Ovary (tissue), 3 donors: ENCODE results near the gene TBXA2R.

Source experiments
- CTCF ChIP-seq, 3 donors: fragments of 450-650 bp in 2 of 3; fragments of 200-600 bp in 1 of 3; IDR thresholded peaks; one replicate each; pipeline versions ENCODE4 v1.5.1 to v1.8.0; 2016 to 2022; ENCODE audit warnings: antibody characterized with exemption in 3 of 3, mild to moderate bottlenecking in 1 of 3
- POLR2A ChIP-seq: fragments of 450-650 bp; IDR thresholded peaks from one replicate; pipeline ENCODE4 v1.6.1; 2017; ENCODE audit warnings: antibody characterized with exemption, mild to moderate bottlenecking, moderate library complexity
- donor health status: DM: no; HTN: no; CAD: no.

- TF ChIP-seq POLR2A = no peak
- peak in 2 of 3 donors; percentile 18 to 29 for TF ChIP-seq CTCF (IDR thresholded peaks at IDR 0.05)
Observed at GRCh38 chr19:3556978-3557460, 49.7 kb downstream of the TBXA2R start.
